Measurements from ENCODE around the gene NRG2. TPM values are rescaled to one million over a fixed set of nuclear protein-coding genes. Genes with fewer than 3 reads are reported as not detected.

The NRG2 gene
- total and polyA plus RNA-seq, 2 of the 8 experiments (the other 6 are each of a cell fraction or from before 2014, with no cell fraction given), result 0.27 to 0.54 TPM

DNA sequence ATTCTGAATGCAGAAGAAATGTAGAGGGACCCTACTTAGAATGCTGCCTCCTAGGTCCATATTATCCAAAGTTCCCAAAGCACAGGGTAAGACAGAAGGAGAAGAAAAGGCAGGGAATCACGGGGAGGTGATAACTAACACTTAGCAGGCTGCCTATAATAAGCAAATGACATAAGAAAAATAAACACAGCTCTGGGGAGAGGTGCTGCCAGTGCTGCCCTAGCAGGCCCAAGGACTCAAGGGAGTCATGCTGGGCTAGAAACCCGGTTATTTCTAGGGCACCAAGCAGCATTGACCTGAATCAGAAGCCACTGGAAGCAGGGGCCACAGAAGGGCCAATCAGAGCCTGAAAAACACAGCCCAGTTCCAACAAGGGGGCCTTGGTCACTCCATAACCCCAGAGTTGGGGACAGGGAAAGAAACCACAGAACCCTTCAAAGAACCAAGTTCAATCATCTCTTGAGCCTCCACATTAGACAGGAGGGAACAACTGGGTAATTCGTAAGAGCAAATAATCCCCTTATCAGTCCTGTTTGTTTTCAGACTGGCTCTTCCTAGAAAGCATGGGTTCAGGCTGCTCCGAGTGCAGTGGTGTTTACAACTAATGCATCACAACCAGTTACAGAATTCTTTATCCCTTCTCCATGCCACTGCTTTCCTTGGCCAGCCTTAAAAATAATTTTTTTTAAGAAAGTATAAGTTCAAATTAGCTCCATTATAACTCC is 24.0 kb downstream of the NRG2 start:
- Histone ChIP-seq H3K79me1 (ENCODE audit: low read depth, low read length) (no peaks in the 10 kb centered on the region; the same call in 1 of the 2 replicates), H3K23me2 (ENCODE audit: low read depth, low read length) (no peaks in the 10 kb centered on the region), H2BK5ac (ENCODE audit: low read depth, low read length) (no peak overlapping the region), H2BK20ac (ENCODE audit: low read length) (no peak overlapping the region), H4K8ac (ENCODE audit: extremely low read depth, insufficient read depth, low read length) (no peak overlapping the region), H3K23ac (ENCODE audit: insufficient read length) (no peak overlapping the region), H2BK15ac (ENCODE audit: low read length) (no peak overlapping the region), H3K4me2 (ENCODE audit: insufficient read depth in 1 of 2, low read depth in 2 of 2, low read length in 2 of 2) (no peak overlapping the region), H4K20me1 (replicated peaks in 1 of 2; ENCODE audit: control insufficient read depth in 1 of 2, insufficient read depth in 2 of 2, low read length in 2 of 2) (peaks cover 0 to 2% of the 10 kb centered on the region in 2 experiments), H3K14ac (ENCODE audit: insufficient read length) (no peak overlapping the region), H3K9ac (replicated peaks in 1 of 4; ENCODE audit: extremely low read depth in 1 of 4, low read depth in 3 of 4, low read length in 3 of 4) (no peak overlapping the region), H2BK12ac (ENCODE audit: low read depth, low read length) (no peak overlapping the region), H4K91ac (replicated peaks; ENCODE audit: insufficient read length, low read length) (no peak overlapping the region), H4K5ac (ENCODE audit: insufficient read length, low read depth, low read length) (no peak overlapping the region), H3K9me3 (ENCODE audit: insufficient read depth in 2 of 2, low read depth in 1 of 2, low read length in 1 of 2) (no peaks in the 10 kb centered on the region), H3K4me1 (replicated peaks in 1 of 4; ENCODE audit: control insufficient read depth in 3 of 4, insufficient read depth in 4 of 4, low read length in 3 of 4) (no peaks in the 10 kb centered on the region), H2BK120ac (replicated peaks; ENCODE audit: low read depth, low read length) (no peak overlapping the region), H3K27me3 (replicated peaks in 1 of 4; ENCODE audit: control insufficient read depth in 3 of 4, extremely low read depth in 1 of 4, insufficient read depth in 3 of 4, low read length in 3 of 4) (peaks cover 0 to 2% (median 0%) of the 10 kb centered on the region in 4 experiments; a peak in 2 of 7 replicates), H2AFZ (ENCODE audit: low read length) (no peak overlapping the region), H3K4me3 (ENCODE audit: extremely low read depth in 1 of 4, insufficient read depth in 2 of 4, low read depth in 3 of 4, low read length in 4 of 4) (no peak overlapping the region), H3K56ac (replicated peaks; ENCODE audit: insufficient read length, low read depth, low read length) (no peak overlapping the region), H3K27ac (ENCODE audit: low read depth, low read length) (no peak overlapping the region), H3K4ac (replicated peaks; ENCODE audit: insufficient read length, low read depth, low read length) (no peak overlapping the region), H2AK5ac (ENCODE audit: low read depth, low read length) (no peak overlapping the region), H3K36me3 (ENCODE audit: control insufficient read depth in 2 of 4, insufficient read depth in 4 of 4, low read length in 3 of 4) (no peaks in the 10 kb centered on the region), H3K18ac (ENCODE audit: extremely low read depth, low read length) (no peak overlapping the region), H3K79me2 (ENCODE audit: control insufficient read depth in 1 of 2, insufficient read depth in 2 of 2, low read length in 2 of 2) (no peaks in the 10 kb centered on the region)
- no peak for TF ChIP-seq POU5F1 (IDR thresholded peaks at IDR 0.05; ENCODE audit: low read depth, low read length)
- TF ChIP-seq YY1 (IDR thresholded peaks at IDR 0.05; ENCODE audit: low read depth, low read length), result no peak
- TF ChIP-seq, protein P1, sequence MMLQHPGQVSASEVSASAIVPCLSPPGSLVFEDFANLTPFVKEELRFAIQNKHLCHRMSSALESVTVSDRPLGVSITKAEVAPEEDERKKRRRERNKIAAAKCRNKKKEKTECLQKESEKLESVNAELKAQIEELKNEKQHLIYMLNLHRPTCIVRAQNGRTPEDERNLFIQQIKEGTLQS (IDR thresholded peaks at IDR 0.05; ENCODE audit: insufficient read depth, low read depth, low read length), result no peak
- no peak for TF ChIP-seq SP2 (IDR thresholded peaks at IDR 0.05; ENCODE audit: low read length)
- no peak for TF ChIP-seq SIX5 (IDR thresholded peaks at IDR 0.05; ENCODE audit: low read depth, low read length)
- TF ChIP-seq TCF12 (IDR thresholded peaks at IDR 0.05; ENCODE audit: low read depth, low read length), result no peak
- TF ChIP-seq CBX8 (IDR thresholded peaks at IDR 0.05; ENCODE audit: borderline replicate concordance, low read depth, low read length), result no peak
- no peak for TF ChIP-seq SAP30 (IDR thresholded peaks at IDR 0.05; ENCODE audit: insufficient read depth, insufficient replicate concordance, low read length)
- no peak for TF ChIP-seq RNF2 (IDR thresholded peaks at IDR 0.05; ENCODE audit: borderline replicate concordance, low read depth, low read length, missing control alignments, poor library complexity, severe bottlenecking)
- no peak for TF ChIP-seq TAF1 (IDR thresholded peaks at IDR 0.05; ENCODE audit: low read depth, low read length)
- ChIA-PET POLR2A (ENCODE audit: partially characterized antibody) (no interaction called here), CTCF (ENCODE audit: partially characterized antibody) (interaction anchor here (1.4 to 1.5 kb wide), 2 partner anchors 12 to 229 kb away, joined by 3 to 5 read pairs; no protein-coding TSS in a partner anchor)
- 79% methylated on average over 4 of the region's 4 CpGs; no CpG with 5 or more reads in 1 of the 2 experiments for WGBS, 2 experiments (ENCODE audit: extremely low coverage in 1 of 2, insufficient coverage in 1 of 2, insufficient read length in 1 of 2, insufficient replicate concordance in 2 of 2, low coverage in 1 of 2, low lambda C conversion rate in 2 of 2, missing lambda C conversion rate in 1 of 2)
- FAIRE-seq (no peak), DNase-seq (ENCODE audit: low read depth in 1 of 2, low spot score in 2 of 2) (no peak)

Measured in H1 (cell line).